RWPE1 (cell line): ENCODE measurements around the gene EFHC1.
A peak's percentile ranks its signal among the peaks of the same experiment; 100 is the strongest.

ENCODE experiments used
- CTCF ChIA-PET: fragments of 350-600 bp; sonication (Branson Sonifier 250); formaldehyde crosslinking; extraction: SDS; loops from one replicate; lab custom pipeline; 2021; lab: Yijun Ruan, JAX
- POLR2A ChIA-PET: fragments of 400-600 bp; formaldehyde crosslinking; extraction: SDS; loops from one replicate; lab custom pipeline; 2020; ENCODE audit warnings: antibody characterized with exemption; ENCODE audit not compliant: low non-redundant PET; lab: Yijun Ruan, JAX
- DNase-seq: peaks from one replicate; pipeline ENCODE4 v3.0.0; 2012; ENCODE audit warnings: low spot score
- H3K27ac ChIP-seq: fragments of 450-650 bp; 2 replicates; pipeline ENCODE4 v1.5.1; 2017
- CTCF ChIP-seq: fragments of 450-650 bp; conservative IDR thresholded peaks from 2 replicates; pipeline ENCODE4 v1.5.1; 2017; ENCODE audit warnings: low read depth, mild to moderate bottlenecking

EFHC1 gene

DNA sequence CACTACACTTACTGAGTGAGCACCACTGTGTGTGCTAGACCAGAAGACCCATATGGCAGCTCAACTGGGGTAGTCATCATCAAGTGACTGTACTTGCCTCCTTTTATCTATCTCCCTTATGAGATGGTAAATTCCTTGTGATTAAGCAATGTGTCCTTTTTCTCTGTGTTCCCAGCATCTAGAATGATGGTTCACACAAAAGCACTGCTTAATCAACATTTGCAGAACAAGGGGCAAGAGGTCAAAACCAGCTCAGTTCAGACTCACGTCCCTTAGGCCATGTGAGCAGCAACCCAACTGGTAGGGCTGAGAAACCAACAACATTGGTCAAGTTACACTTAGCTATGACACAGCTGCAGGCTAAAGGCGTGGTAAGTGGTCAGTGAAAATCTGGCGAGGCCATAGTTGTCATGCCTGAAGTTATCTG lies 146.7 kb downstream of the EFHC1 start:
- H3K27ac ChIP-seq = no peak overlapping the region
- ChIA-PET POLR2A (no interaction called here), CTCF (interaction anchor here (0.6 kb wide), 1 partner anchor 270 kb away, joined by 3 read pairs; no protein-coding TSS in a partner anchor)
- TF ChIP-seq CTCF = no peak
- DNase-seq = peak; percentile 41

DNA sequence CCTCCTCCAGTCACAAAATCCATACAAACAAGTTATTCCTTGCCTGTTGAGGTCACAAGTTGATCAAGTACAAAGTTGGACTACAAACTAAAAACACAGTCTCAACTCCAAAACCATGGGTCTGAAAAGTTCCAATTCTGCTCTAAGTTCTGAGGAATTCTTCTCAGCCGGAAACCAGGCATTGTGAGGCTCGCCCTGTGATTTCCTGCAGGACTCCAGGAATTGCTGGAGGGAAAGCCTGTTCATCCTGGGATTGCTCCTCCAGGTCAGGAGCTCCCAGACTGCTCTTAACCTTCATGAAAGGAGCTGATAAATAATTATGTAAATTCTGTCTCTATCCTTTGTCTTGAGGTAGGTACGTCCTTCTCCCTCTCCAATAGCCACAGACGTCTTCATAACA lies 148.2 kb downstream of the EFHC1 start:
- no peak for TF ChIP-seq CTCF
- ChIA-PET CTCF (interaction anchor here (0.6 kb wide), 1 partner anchor 30 kb away, joined by 3 read pairs; no protein-coding TSS in a partner anchor), POLR2A (no interaction called here)
- DNase-seq = no peak
- H3K27ac ChIP-seq = no peak overlapping the region

DNA sequence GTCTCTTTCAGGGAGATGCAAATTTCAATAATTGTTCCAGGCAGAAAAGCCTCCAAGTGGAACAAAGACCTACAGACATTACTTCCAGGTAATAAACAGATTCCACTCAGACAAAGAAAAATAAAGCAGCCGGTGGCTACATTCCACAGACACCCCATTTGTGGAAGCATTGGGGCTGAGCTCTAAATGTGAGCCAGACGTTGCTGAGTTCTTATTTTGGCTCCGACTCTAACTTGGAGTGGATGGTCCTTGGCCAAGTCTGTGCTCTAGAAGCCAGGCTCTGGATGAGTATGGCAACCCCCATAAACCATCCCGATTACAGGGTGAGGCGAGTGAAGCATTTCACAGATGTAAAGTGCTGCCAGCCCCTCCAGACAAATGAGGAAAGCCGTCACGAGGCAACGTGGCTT lies 150.2 kb downstream of the EFHC1 start:
- H3K27ac ChIP-seq = peak overlapping the region; percentile 30; the same call in 1 of the 2 replicates
- ChIA-PET POLR2A (no interaction called here), CTCF (interaction anchor here (0.8 to 1.0 kb wide), 2 partner anchors 20 to 152 kb away, joined by 3 to 4 read pairs; no protein-coding TSS in a partner anchor)
- no peak for TF ChIP-seq CTCF
- no peak for DNase-seq

- POLR2A ChIA-PET = no interaction called here
- DNase-seq = no peak
- H3K27ac ChIP-seq = no peak overlapping the region
- CTCF ChIA-PET = interaction anchor here (1.0 kb wide), 1 partner anchor 19 kb away, joined by 3 read pairs; no protein-coding TSS in a partner anchor
- no peak for TF ChIP-seq CTCF
Measured at GRCh38 chr6:52571099-52571755, 151.1 kb downstream of the EFHC1 start.

DNA sequence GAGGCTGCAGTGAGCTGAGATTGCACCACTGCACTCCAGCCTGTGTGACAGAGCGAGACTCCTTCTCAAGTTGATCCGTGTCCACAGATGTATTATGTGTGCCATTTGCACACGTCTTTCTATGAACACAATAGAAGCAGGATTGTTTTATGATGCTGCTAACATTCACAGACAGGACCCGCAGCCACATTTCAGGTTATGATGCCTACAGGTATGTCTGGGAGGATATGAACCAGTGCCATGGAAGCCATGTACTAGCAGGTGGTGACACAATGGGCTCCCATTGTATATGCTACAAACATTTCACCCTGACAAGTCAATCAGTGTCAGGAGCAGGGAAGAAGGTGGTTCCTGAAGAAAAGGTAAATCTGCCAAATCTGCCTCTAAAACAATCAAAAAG lies 152.4 kb downstream of the EFHC1 start:
- TF ChIP-seq CTCF = no peak
- H3K27ac ChIP-seq = no peak overlapping the region
- CTCF ChIA-PET = no interaction called here
- POLR2A ChIA-PET = no interaction called here
- no peak for DNase-seq

GRCh38 chr6:52573295-52573694 lies 153.2 kb downstream of the EFHC1 start:
- CTCF ChIA-PET = no interaction called here
- POLR2A ChIA-PET = interaction anchor here (0.7 kb wide), 1 partner anchor 69 kb away, joined by 3 read pairs; no protein-coding TSS in a partner anchor
- no peak for DNase-seq
- peak overlapping the region; percentile 64 for H3K27ac ChIP-seq
- no peak for TF ChIP-seq CTCF
